ENCODE results near the gene CA5B. TPM values are rescaled to one million over a fixed set of nuclear protein-coding genes. Genes with fewer than 3 reads are reported as not detected.

CA5B gene
- total and polyA plus RNA-seq, 4 donors: 0.55 to 2.9 (median 1.6) TPM

DNA sequence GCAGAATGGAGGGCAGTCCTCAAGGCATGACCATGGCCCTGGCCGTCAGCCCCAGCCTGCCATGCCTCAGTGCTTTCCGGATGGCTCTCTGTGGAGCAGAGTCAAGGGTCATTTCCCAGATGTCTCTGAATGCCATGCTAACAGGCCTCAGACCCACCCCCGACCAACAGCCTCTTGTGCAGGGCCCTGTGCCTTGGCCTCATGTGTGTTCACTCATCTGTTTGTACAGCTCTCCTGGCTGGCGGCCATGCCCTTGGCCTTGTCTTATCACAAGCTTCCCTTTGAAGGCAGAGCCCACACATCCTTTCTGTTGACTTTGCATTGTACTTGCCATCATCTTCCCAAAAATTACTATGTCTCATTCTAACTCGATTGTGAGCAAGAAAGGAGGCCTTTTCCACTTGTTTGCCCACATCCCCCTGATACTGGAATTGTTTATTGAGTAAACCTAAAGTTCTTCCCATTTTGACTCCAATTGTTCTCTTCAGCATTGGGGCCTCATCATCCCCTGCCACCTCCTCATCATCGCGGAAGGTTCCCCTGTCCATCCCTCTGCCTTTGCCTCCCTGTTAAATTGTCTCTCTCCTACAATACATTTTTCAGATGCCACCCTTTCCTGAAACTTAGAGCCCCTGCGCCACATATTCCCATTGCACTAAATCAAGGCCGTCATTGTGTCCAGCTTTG lies 6.3 kb downstream of the CA5B start:
- Histone ChIP-seq H3K4me3 (ENCODE audit: low read depth in 1 of 3, low read length in 3 of 3) (no peak overlapping the region), H3K27ac (ENCODE audit: low read depth in 1 of 2, low read length in 2 of 2) (no peak overlapping the region), H3K36me3 (ENCODE audit: control insufficient read depth in 4 of 4, insufficient read depth in 3 of 4, low read depth in 1 of 4, low read length in 3 of 4) (no peaks in the 10 kb centered on the region), H3K4me1 (ENCODE audit: control insufficient read depth in 4 of 4, insufficient read depth in 4 of 4, low read length in 3 of 4) (no peaks in the 10 kb centered on the region), H3K9me3 (ENCODE audit: control insufficient read depth in 4 of 4, low read length in 3 of 4) (no peaks in the 10 kb centered on the region), H3K27me3 (ENCODE audit: control insufficient read depth in 4 of 4, insufficient read depth in 4 of 4, low read length in 3 of 4) (no peaks in the 10 kb centered on the region), H3K9ac (ENCODE audit: low read depth in 1 of 2, low read length in 2 of 2) (no peak overlapping the region)
- DNase-seq (ENCODE audit: low spot score): no peak
- TF ChIP-seq, protein P1, sequence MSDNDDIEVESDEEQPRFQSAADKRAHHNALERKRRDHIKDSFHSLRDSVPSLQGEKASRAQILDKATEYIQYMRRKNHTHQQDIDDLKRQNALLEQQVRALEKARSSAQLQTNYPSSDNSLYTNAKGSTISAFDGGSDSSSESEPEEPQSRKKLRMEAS (IDR thresholded peaks at IDR 0.05): no peak
- TF ChIP-seq, protein P2, sequence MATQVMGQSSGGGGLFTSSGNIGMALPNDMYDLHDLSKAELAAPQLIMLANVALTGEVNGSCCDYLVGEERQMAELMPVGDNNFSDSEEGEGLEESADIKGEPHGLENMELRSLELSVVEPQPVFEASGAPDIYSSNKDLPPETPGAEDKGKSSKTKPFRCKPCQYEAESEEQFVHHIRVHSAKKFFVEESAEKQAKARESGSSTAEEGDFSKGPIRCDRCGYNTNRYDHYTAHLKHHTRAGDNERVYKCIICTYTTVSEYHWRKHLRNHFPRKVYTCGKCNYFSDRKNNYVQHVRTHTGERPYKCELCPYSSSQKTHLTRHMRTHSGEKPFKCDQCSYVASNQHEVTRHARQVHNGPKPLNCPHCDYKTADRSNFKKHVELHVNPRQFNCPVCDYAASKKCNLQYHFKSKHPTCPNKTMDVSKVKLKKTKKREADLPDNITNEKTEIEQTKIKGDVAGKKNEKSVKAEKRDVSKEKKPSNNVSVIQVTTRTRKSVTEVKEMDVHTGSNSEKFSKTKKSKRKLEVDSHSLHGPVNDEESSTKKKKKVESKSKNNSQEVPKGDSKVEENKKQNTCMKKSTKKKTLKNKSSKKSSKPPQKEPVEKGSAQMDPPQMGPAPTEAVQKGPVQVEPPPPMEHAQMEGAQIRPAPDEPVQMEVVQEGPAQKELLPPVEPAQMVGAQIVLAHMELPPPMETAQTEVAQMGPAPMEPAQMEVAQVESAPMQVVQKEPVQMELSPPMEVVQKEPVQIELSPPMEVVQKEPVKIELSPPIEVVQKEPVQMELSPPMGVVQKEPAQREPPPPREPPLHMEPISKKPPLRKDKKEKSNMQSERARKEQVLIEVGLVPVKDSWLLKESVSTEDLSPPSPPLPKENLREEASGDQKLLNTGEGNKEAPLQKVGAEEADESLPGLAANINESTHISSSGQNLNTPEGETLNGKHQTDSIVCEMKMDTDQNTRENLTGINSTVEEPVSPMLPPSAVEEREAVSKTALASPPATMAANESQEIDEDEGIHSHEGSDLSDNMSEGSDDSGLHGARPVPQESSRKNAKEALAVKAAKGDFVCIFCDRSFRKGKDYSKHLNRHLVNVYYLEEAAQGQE (IDR thresholded peaks at IDR 0.05): no peak
- TF ChIP-seq HNF4A (conservative IDR thresholded peaks at IDR 0.05): no peak
- TF ChIP-seq JUND (IDR thresholded peaks at IDR 0.05): no peak
- TF ChIP-seq, protein P3, sequence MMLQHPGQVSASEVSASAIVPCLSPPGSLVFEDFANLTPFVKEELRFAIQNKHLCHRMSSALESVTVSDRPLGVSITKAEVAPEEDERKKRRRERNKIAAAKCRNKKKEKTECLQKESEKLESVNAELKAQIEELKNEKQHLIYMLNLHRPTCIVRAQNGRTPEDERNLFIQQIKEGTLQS (IDR thresholded peaks at IDR 0.05): no peak
- no peak for TF ChIP-seq RAD21 (IDR thresholded peaks at IDR 0.05)
- no peak for TF ChIP-seq GABPA (IDR thresholded peaks at IDR 0.05 in 1 of 2, conservative IDR thresholded peaks at IDR 0.05 in 1 of 2)
- no peak for TF ChIP-seq RXRA (IDR thresholded peaks at IDR 0.05)
- TF ChIP-seq SP1 (IDR thresholded peaks at IDR 0.05): no peak
- TF ChIP-seq NR2F2 (IDR thresholded peaks at IDR 0.05): no peak
- no peak for TF ChIP-seq HNF4G (IDR thresholded peaks at IDR 0.05)
- TF ChIP-seq, protein P4, sequence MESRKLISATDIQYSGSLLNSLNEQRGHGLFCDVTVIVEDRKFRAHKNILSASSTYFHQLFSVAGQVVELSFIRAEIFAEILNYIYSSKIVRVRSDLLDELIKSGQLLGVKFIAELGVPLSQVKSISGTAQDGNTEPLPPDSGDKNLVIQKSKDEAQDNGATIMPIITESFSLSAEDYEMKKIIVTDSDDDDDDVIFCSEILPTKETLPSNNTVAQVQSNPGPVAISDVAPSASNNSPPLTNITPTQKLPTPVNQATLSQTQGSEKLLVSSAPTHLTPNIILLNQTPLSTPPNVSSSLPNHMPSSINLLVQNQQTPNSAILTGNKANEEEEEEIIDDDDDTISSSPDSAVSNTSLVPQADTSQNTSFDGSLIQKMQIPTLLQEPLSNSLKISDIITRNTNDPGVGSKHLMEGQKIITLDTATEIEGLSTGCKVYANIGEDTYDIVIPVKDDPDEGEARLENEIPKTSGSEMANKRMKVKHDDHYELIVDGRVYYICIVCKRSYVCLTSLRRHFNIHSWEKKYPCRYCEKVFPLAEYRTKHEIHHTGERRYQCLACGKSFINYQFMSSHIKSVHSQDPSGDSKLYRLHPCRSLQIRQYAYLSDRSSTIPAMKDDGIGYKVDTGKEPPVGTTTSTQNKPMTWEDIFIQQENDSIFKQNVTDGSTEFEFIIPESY (IDR thresholded peaks at IDR 0.05): no peak
- TF ChIP-seq, protein P5, sequence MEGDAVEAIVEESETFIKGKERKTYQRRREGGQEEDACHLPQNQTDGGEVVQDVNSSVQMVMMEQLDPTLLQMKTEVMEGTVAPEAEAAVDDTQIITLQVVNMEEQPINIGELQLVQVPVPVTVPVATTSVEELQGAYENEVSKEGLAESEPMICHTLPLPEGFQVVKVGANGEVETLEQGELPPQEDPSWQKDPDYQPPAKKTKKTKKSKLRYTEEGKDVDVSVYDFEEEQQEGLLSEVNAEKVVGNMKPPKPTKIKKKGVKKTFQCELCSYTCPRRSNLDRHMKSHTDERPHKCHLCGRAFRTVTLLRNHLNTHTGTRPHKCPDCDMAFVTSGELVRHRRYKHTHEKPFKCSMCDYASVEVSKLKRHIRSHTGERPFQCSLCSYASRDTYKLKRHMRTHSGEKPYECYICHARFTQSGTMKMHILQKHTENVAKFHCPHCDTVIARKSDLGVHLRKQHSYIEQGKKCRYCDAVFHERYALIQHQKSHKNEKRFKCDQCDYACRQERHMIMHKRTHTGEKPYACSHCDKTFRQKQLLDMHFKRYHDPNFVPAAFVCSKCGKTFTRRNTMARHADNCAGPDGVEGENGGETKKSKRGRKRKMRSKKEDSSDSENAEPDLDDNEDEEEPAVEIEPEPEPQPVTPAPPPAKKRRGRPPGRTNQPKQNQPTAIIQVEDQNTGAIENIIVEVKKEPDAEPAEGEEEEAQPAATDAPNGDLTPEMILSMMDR (IDR thresholded peaks at IDR 0.05; ENCODE audit: low read depth, low read length, missing input control): no peak
- no peak for TF ChIP-seq YY1 (IDR thresholded peaks at IDR 0.05)
- TF ChIP-seq TAF1 (conservative IDR thresholded peaks at IDR 0.05): no peak
- TF ChIP-seq FOXA1 (IDR thresholded peaks at IDR 0.05): no peak
- no peak for TF ChIP-seq EGR1 (IDR thresholded peaks at IDR 0.05; ENCODE audit: low read depth in 2 of 2)
- no peak for TF ChIP-seq FOXA2 (IDR thresholded peaks at IDR 0.05)
- WGBS: 86% methylated on average over 9 of the region's 9 CpGs

Measured in liver (tissue), 9 donors.